HepG2 (cell line): ENCODE measurements around the gene SETD1A. TPM values are rescaled to one million over a fixed set of nuclear protein-coding genes. Genes with fewer than 3 reads are reported as not detected.

ENCODE experiments used
- FOXP1 ChIP-seq, 2 experiments: fragments of 450-650 bp in 1 of 2; IDR thresholded peaks; 2 replicates each; pipeline ENCODE4 v1.6.1; 2017 to 2018; ENCODE audit warnings: antibody characterized with exemption in 1 of 2
- GABPB1 ChIP-seq: IDR thresholded peaks from 2 replicates; pipeline ENCODE4 v1.6.1; 2016; ENCODE audit warnings: mild to moderate bottlenecking, missing genetic modification reagents, moderate library complexity, missing compliant biosample characterization
- ISL2 ChIP-seq: sonication (generic); formaldehyde crosslinking; IDR thresholded peaks from 2 replicates; pipeline ENCODE4 v1.5.0; 2020; ENCODE audit warnings: missing genetic modification reagents
- LCORL ChIP-seq, 2 experiments: fragments of 450-650 bp in 1 of 2; sonication (generic) in 1 of 2; formaldehyde crosslinking in 1 of 2; IDR thresholded peaks; 2 replicates each; pipeline versions ENCODE4 v1.5.0 to v1.6.1; 2017 to 2020; ENCODE audit warnings: antibody characterized with exemption in 1 of 2, missing genetic modification reagents in 1 of 2
- MBD4 ChIP-seq: IDR thresholded peaks from 2 replicates; pipeline ENCODE4 v1.6.1; 2012; ENCODE audit warnings: low read length, inconsistent platforms, borderline replicate concordance
- RARA ChIP-seq: IDR thresholded peaks from 2 replicates; pipeline ENCODE4 v1.6.1; 2016; ENCODE audit warnings: missing genetic modification reagents, missing compliant biosample characterization
- SNAPC5 ChIP-seq: sonication (generic); formaldehyde crosslinking; IDR thresholded peaks from 2 replicates; pipeline ENCODE4 v1.8.1; 2023; ENCODE audit warnings: mild to moderate bottlenecking, missing genetic modification reagents, borderline replicate concordance
- SOX13 ChIP-seq, 3 experiments: fragments of 450-650 bp in 1 of 3; sonication (generic) in 1 of 3; formaldehyde crosslinking in 1 of 3; IDR thresholded peaks in 2 of 3; conservative IDR thresholded peaks in 1 of 3; 2 replicates each; pipeline versions ENCODE4 v1.5.0 to v1.6.1; 2016 to 2020; ENCODE audit warnings: antibody characterized with exemption in 1 of 3, mild to moderate bottlenecking in 1 of 3, missing compliant biosample characterization in 1 of 3, missing genetic modification reagents in 1 of 3, moderate library complexity in 1 of 3
- TEAD3 ChIP-seq: optimal IDR thresholded peaks from 2 replicates; pipeline ENCODE3; 2016; ENCODE audit warnings: borderline replicate concordance
- THYN1 ChIP-seq: sonication (generic); formaldehyde crosslinking; IDR thresholded peaks from 2 replicates; pipeline ENCODE4 v1.8.1; 2023; ENCODE audit warnings: low read depth, mild to moderate bottlenecking, moderate library complexity, missing genetic modification reagents, borderline replicate concordance
- XRCC5 ChIP-seq: fragments of 200-400 bp; formaldehyde crosslinking; optimal IDR thresholded peaks from 2 replicates; pipeline ENCODE3; 2017; ENCODE audit warnings: mild to moderate bottlenecking, low read length
- ZBED4 ChIP-seq: sonication (generic); formaldehyde crosslinking; IDR thresholded peaks from 2 replicates; pipeline ENCODE4 v1.4.0; 2020; ENCODE audit warnings: missing genetic modification reagents, borderline replicate concordance
- ZBTB14 ChIP-seq: sonication (generic); formaldehyde crosslinking; IDR thresholded peaks from 2 replicates; pipeline ENCODE4 v1.4.0; 2020; ENCODE audit warnings: missing genetic modification reagents
- ZNF207 ChIP-seq: fragments of 450-650 bp; IDR thresholded peaks from 2 replicates; pipeline ENCODE4 v1.6.1; 2016; ENCODE audit warnings: antibody characterized with exemption, borderline replicate concordance
- ZNF362 ChIP-seq: sonication (generic); formaldehyde crosslinking; IDR thresholded peaks from 2 replicates; pipeline ENCODE4 v1.4.0; 2020; ENCODE audit warnings: missing genetic modification reagents, mild to moderate bottlenecking, borderline replicate concordance
- ZNF574 ChIP-seq: sonication (generic); formaldehyde crosslinking; IDR thresholded peaks from 2 replicates; pipeline ENCODE4 v1.4.0; 2020; ENCODE audit warnings: missing genetic modification reagents
- ZNF615 ChIP-seq: sonication (generic); formaldehyde crosslinking; IDR thresholded peaks from 2 replicates; pipeline ENCODE4 v1.5.0; 2020; ENCODE audit warnings: mild to moderate bottlenecking, missing genetic modification reagents, borderline replicate concordance
- polyA plus RNA-seq, 8 experiments: library from polyadenylated mRNA; depleted of rRNA in 3 of 8; stranded (reverse) in 7 of 8; unstranded in 1 of 8; fragments of >200 nt; fragmentation: Illumina TruSeq in 4 of 8; extraction: Trizol in 4 of 8; gene quantifications; 2 replicates each; pipeline versions ENCODE4 v1.2.1 to v1.2.3, GENCODE V29; 2011 to 2016; ENCODE audit warnings: low read depth in 4 of 8, missing spikeins in 1 of 8, mixed read lengths in 1 of 8; ENCODE audit not compliant: insufficient read depth in 1 of 8
- total RNA-seq, 5 experiments: library from RNA; depleted of rRNA; stranded (reverse); fragments of >200 nt; fragmentation: Illumina TruSeq; extraction: Trizol; gene quantifications; 2 replicates each; pipeline ENCODE4 v1.2.3, GENCODE V29; 2016; ENCODE audit warnings: low read depth in 1 of 5

The SETD1A gene
- total and polyA plus RNA-seq, 2 of the 13 experiments (the other 11 are each of a cell fraction or from before 2014, with no cell fraction given): 3.8 to 5.6 TPM

- TF ChIP-seq THYN1 (peak; percentile 96), XRCC5 (peak; percentile 45), ZBED4 (CRISPR knock-in tag) (peak; percentile 72), ZNF207 (no peak), TEAD3 (CRISPR knock-in tag) (peak; percentile 86), SOX13 (IDR thresholded peaks at IDR 0.05) (peak; percentile 65; the same call in 1 of the 2 replicates), SOX13 (CRISPR knock-in tag; conservative IDR thresholded peaks at IDR 0.05 in 1 of 2, IDR thresholded peaks at IDR 0.05 in 1 of 2) (peak in 1 of 2 experiments; percentile 66; a peak in 2 of 4 replicates), ZNF574 (CRISPR knock-in tag) (peak; percentile 90), MBD4 (no peak), ZNF362 (CRISPR knock-in tag) (0 out of 2 replicates have a peak, but pooled peaks have one; percentile 37), SNAPC5 (CRISPR knock-in tag) (peak; percentile 30; the same call in 1 of the 2 replicates), ZBTB14 (no peak), GABPB1 (CRISPR knock-in tag) (peak; percentile 92), LCORL (IDR thresholded peaks at IDR 0.05) (no peak), LCORL (CRISPR knock-in tag; IDR thresholded peaks at IDR 0.05) (peak; percentile 96), ZNF615 (CRISPR knock-in tag) (no peak), FOXP1 (IDR thresholded peaks at IDR 0.05) (no peak), FOXP1 (CRISPR knock-in tag; IDR thresholded peaks at IDR 0.05) (peak; percentile 30; the same call in 1 of the 2 replicates), ISL2 (CRISPR knock-in tag) (no peak; the same call in 1 of the 2 replicates), RARA (CRISPR knock-in tag) (peak; percentile 90)
Observed at GRCh38 chr16:30949650-30950515, 7.7 kb upstream of the SETD1A start (continued).
